GM23338 (cell line): ENCODE results near the gene NARS2. TPM values are rescaled to one million over a fixed set of nuclear protein-coding genes. Genes with fewer than 3 reads are reported as not detected.

Experiments used
- polyA plus RNA-seq: library from polyadenylated mRNA; unstranded; fragments of >200 nt; fragmentation: Nextera tagmentation; extraction: Ambion mirVana; gene quantifications from 2 replicates; pipeline ENCODE4 v1.2.1, GENCODE V29; 2016
- small RNA-seq: library from RNA; depleted of rRNA; stranded (forward); fragments of <200 nt; gene quantifications from one replicate; pipeline ENCODE3, GENCODE V24; 2014; ENCODE audit warnings: low replicate concordance
- total RNA-seq: library from RNA; depleted of rRNA; stranded (reverse); fragments of >200 nt; shearing (Covaris generic); gene quantifications from 2 replicates; pipeline ENCODE4 v1.2.3, GENCODE V29; 2014; rRNA removed

The NARS2 gene
- total and polyA plus RNA-seq, 2 experiments from 2014 or later = 45.7 to 62.0 TPM

Small RNA genes lying within 50 kb of the gene (small RNA-seq; reads per million reads assigned to genes)
- not detected for gene RNU6-311P

Other genes starting within 250 kb of the NARS2 start
- 6.9 and 10.8 TPM in 2 replicates for gene GAB2, start 157.0 kb downstream of the NARS2 start, total RNA-seq
- 2.0 and 2.5 TPM in 2 replicates for gene GAB2, start 157.0 kb downstream of the NARS2 start, polyA plus RNA-seq